Endothelial cell of umbilical vein (primary cell): ENCODE data around the gene BABAM2. TPM values are rescaled to one million over a fixed set of nuclear protein-coding genes. Genes with fewer than 3 reads are reported as not detected.

ENCODE experiments used
- BruUV-seq: library from RNA; stranded (reverse); fragments of 400-500 nt; replicated peaks from 2 replicates; lab custom pipeline; 2021; lab: Mats Ljungman, UMichigan
- CTCF ChIA-PET: fragments of 300-600, 350-600 bp; sonication (Branson Sonifier 250); formaldehyde crosslinking; loops from one replicate; lab custom pipeline; 2021; ENCODE audit warnings: antibody characterized with exemption, inconsistent platforms; lab: Charles Lee
- POLR2A ChIA-PET: fragments of 300-600, 350-600 bp; sonication (Branson Sonifier 250); formaldehyde crosslinking; loops from one replicate; lab custom pipeline; 2021; ENCODE audit warnings: antibody characterized with exemption, inconsistent platforms; lab: Charles Lee
- DNase-seq: peaks from one replicate; pipeline ENCODE4 v3.0.0-alpha.2; 2011; ENCODE audit warnings: low read depth, low spot score
- FAIRE-seq: peaks from 2 replicates; lab custom pipeline; 2011; peaks lifted over from hg19 to GRCh38; lab: Jason Lieb, UNC
- H2AFZ ChIP-seq: 2 replicates; pipeline ENCODE4 v1.6.0; 2012; ENCODE audit warnings: low read depth, low read length, control low read depth, inconsistent platforms
- H3K27ac ChIP-seq: 2 replicates; pipeline ENCODE4 v1.5.1; 2011; ENCODE audit warnings: low read depth, mild to moderate bottlenecking, control low read depth, low read length, moderate library complexity; ENCODE audit not compliant: insufficient read depth
- H3K27me3 ChIP-seq, 2 experiments: 2 replicates each; pipeline versions ENCODE4 v1.6.0 to v1.6.1; 2011; ENCODE audit warnings: low read length in 2 of 2, mixed read lengths in 1 of 2; ENCODE audit not compliant: control insufficient read depth in 2 of 2, insufficient read depth in 2 of 2
- H3K36me3 ChIP-seq, 2 experiments: 2 replicates in 1 of 2; 3 replicates in 1 of 2; pipeline ENCODE4 v1.5.1; 2011; ENCODE audit warnings: low read length in 2 of 2, mild to moderate bottlenecking in 1 of 2, moderate library complexity in 1 of 2; ENCODE audit not compliant: control insufficient read depth in 2 of 2, insufficient read depth in 2 of 2; ENCODE audit errors: extremely low read depth in 1 of 2
- H3K4me1 ChIP-seq: 3 replicates; pipeline ENCODE4 v1.5.1; 2011; ENCODE audit warnings: mild to moderate bottlenecking, low read length; ENCODE audit not compliant: control insufficient read depth, insufficient read depth; ENCODE audit errors: extremely low read depth
- H3K4me2 ChIP-seq: 2 replicates; pipeline ENCODE4 v1.6.1; 2011; ENCODE audit warnings: low read length, control low read depth, mixed read lengths; ENCODE audit not compliant: insufficient read depth
- H3K4me3 ChIP-seq, 3 experiments: fragments of 200-600 bp in 1 of 3; sonication (generic), shearing (Covaris generic) in 1 of 3; replicated peaks in 1 of 3; 2 replicates each; pipeline ENCODE4 v1.5.1; 2011 to 2016; ENCODE audit warnings: control low read depth in 3 of 3, low read length in 3 of 3, mild to moderate bottlenecking in 2 of 3, inconsistent platforms in 1 of 3, low read depth in 1 of 3, moderate library complexity in 1 of 3; ENCODE audit not compliant: insufficient read depth in 1 of 3
- H3K79me2 ChIP-seq: 2 replicates; pipeline ENCODE4 v1.6.0; 2012; ENCODE audit warnings: low read length, inconsistent platforms; ENCODE audit not compliant: control insufficient read depth, insufficient read depth
- H3K9ac ChIP-seq: replicated peaks from 2 replicates; pipeline ENCODE3; 2011; ENCODE audit warnings: low read length, control low read depth; ENCODE audit not compliant: insufficient read depth; ENCODE audit errors: extremely low read depth
- H3K9me1 ChIP-seq: replicated peaks from 3 replicates; pipeline ENCODE4 v1.6.0; 2011; ENCODE audit warnings: mild to moderate bottlenecking, low read length; ENCODE audit not compliant: control insufficient read depth, insufficient read depth; ENCODE audit errors: extremely low read depth
- H3K9me3 ChIP-seq: replicated peaks from 2 replicates; pipeline ENCODE4 v1.5.1; 2012; ENCODE audit warnings: low read length, inconsistent platforms; ENCODE audit not compliant: control insufficient read depth, insufficient read depth
- H4K20me1 ChIP-seq: replicated peaks from 2 replicates; pipeline ENCODE3; 2011; ENCODE audit warnings: mild to moderate bottlenecking, low read length; ENCODE audit not compliant: control insufficient read depth, insufficient read depth; ENCODE audit errors: extremely low read depth
- EZH2 ChIP-seq: IDR thresholded peaks from 2 replicates; pipeline ENCODE4 v1.6.1; 2012; ENCODE audit warnings: borderline replicate concordance, low read depth, mild to moderate bottlenecking, moderate library complexity, low read length, inconsistent platforms; ENCODE audit not compliant: severe bottlenecking
- FOS ChIP-seq: IDR thresholded peaks from 2 replicates; pipeline ENCODE4 v1.6.1; 2011; ENCODE audit warnings: mild to moderate bottlenecking, low read length, moderate library complexity, borderline replicate concordance; ENCODE audit not compliant: insufficient read depth
- GATA2 ChIP-seq: IDR thresholded peaks from 2 replicates; pipeline ENCODE4 v1.7.0; 2011; ENCODE audit warnings: low read depth, mild to moderate bottlenecking, moderate library complexity, mixed read lengths, low read length; ENCODE audit not compliant: insufficient read length, insufficient read depth
- JUN ChIP-seq: IDR thresholded peaks from 2 replicates; pipeline ENCODE4 v1.6.1; 2011; ENCODE audit warnings: borderline replicate concordance, low read depth; ENCODE audit not compliant: insufficient read length, insufficient read depth
- MYC ChIP-seq: IDR thresholded peaks from one replicate; pipeline ENCODE4 v1.6.1; 2011; ENCODE audit warnings: mild to moderate bottlenecking, low read depth, low read length
- POLR2A ChIP-seq: IDR thresholded peaks from 2 replicates; pipeline ENCODE4 v1.6.1; 2012; ENCODE audit warnings: low read depth, mild to moderate bottlenecking, control low read depth, low read length
- POLR2AphosphoS5 ChIP-seq: IDR thresholded peaks from 2 replicates; pipeline ENCODE4 v1.6.1; 2012; ENCODE audit warnings: low read depth, mild to moderate bottlenecking, control low read depth, low read length, moderate library complexity; ENCODE audit not compliant: insufficient read depth
- dilution Hi-C: fragments of 300-500 bp; cut with MboI; formaldehyde crosslinking; loops from one replicate; pipeline ENCODE4 v1.15.0; 2019; ENCODE audit warnings: low sequenced_read_pairs; ENCODE audit not compliant: extremely low pct_ligation_motif_present
- intact Hi-C: fragments of 100-400 bp; cut with micrococcal nuclease; formaldehyde crosslinking; loops from one replicate; pipeline ENCODE4 v1.10.0; 2022
- polyA plus RNA-seq, 4 experiments: library from polyadenylated mRNA; depleted of rRNA in 3 of 4; stranded (reverse) in 3 of 4; unstranded in 1 of 4; fragments of >200 nt; gene quantifications; 2 replicates each; pipeline versions ENCODE4 v1.2.1 to v1.2.3, GENCODE V29; 2011 to 2012; ENCODE audit warnings: missing spikeins in 1 of 4
- total RNA-seq: library from RNA; stranded (reverse); gene quantifications from 2 replicates; pipeline ENCODE4 v1.2.3, GENCODE V29; 2021
- TF ChIP-seq, protein P1 (sequence below), 2 donors: IDR thresholded peaks; 1 replicate in 1 of 2; 2 replicates in 1 of 2; pipeline ENCODE4 v1.5.1; 2011; ENCODE audit warnings: low read length in 2 of 2, mild to moderate bottlenecking in 2 of 2, moderate library complexity in 2 of 2, control low read depth in 1 of 2, inconsistent platforms in 1 of 2, low read depth in 1 of 2; ENCODE audit not compliant: insufficient read depth in 1 of 2; ENCODE audit errors: extremely low read depth in 1 of 2
- TF ChIP-seq, protein P2 (sequence below): IDR thresholded peaks from 2 replicates; pipeline ENCODE4 v1.6.1; 2011; ENCODE audit not compliant: insufficient read depth, insufficient read length

Gene BABAM2
- total and polyA plus RNA-seq, 2 donors (not counting 3 experiments of a cell fraction or from before 2014, with no cell fraction given), result 19.9 to 27.6 TPM

DNA sequence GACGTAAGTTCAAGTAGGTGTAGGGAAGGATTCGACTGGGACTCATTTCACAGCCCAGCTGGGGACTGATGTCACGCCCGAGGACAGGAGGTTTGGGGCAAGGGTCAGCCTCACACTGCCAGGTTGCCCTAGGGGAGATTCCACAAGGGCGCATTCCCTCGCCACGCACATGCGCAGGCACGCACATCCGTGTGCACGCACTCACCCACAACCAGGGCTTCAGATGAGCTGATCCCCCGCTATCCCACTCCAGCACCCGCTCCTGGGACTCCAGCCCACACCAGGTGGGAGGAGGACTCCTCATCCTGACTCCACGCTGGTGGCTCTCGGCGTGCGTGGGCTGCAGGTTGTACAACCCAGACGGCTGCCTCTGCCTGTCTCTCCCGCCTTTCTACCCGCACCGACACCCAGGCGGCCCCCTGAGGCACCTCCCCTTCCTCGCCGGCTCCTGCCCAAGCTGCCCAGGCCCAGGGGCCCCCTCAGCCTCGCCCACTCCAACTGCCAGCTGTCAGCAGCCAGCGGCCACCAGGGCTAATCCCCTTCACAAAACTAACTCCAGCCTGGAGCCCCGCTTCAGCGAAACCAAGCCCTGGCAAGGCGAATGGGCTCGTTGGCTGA is 454.3 kb downstream of the BABAM2 start:
- POLR2A ChIA-PET, result no interaction called here
- CTCF ChIA-PET, result no interaction called here
- FAIRE-seq (no peak), DNase-seq (no peak)
- Histone ChIP-seq H3K27ac (no peak overlapping the region), H3K27me3 (no peaks in the 10 kb centered on the region), H2AFZ (no peak overlapping the region), H3K4me1 (peaks cover 18% of the 10 kb centered on the region), H3K9ac (no peak overlapping the region), H3K36me3 (no peaks in the 10 kb centered on the region), H3K4me3 (no peak overlapping the region), H3K4me2 (no peak overlapping the region), H3K9me3 (no peaks in the 10 kb centered on the region), H4K20me1 (no peaks in the 10 kb centered on the region), H3K9me1 (no peaks in the 10 kb centered on the region), H3K79me2 (no peaks in the 10 kb centered on the region)
- dilution Hi-C loops (no loop called here), intact Hi-C loops (no loop called here)
- BruUV-seq, result no TSS peak
- TF ChIP-seq EZH2 (no peak), POLR2AphosphoS5 (no peak), FOS (no peak), GATA2 (no peak), MYC (no peak), JUN (no peak), POLR2A (no peak)
- TF ChIP-seq, protein P1, sequence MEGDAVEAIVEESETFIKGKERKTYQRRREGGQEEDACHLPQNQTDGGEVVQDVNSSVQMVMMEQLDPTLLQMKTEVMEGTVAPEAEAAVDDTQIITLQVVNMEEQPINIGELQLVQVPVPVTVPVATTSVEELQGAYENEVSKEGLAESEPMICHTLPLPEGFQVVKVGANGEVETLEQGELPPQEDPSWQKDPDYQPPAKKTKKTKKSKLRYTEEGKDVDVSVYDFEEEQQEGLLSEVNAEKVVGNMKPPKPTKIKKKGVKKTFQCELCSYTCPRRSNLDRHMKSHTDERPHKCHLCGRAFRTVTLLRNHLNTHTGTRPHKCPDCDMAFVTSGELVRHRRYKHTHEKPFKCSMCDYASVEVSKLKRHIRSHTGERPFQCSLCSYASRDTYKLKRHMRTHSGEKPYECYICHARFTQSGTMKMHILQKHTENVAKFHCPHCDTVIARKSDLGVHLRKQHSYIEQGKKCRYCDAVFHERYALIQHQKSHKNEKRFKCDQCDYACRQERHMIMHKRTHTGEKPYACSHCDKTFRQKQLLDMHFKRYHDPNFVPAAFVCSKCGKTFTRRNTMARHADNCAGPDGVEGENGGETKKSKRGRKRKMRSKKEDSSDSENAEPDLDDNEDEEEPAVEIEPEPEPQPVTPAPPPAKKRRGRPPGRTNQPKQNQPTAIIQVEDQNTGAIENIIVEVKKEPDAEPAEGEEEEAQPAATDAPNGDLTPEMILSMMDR (IDR thresholded peaks at IDR 0.05; ENCODE audit: extremely low read depth in 1 of 2, insufficient read depth in 1 of 2, low read depth in 1 of 2, low read length in 2 of 2), result no peak
- TF ChIP-seq, protein P2, sequence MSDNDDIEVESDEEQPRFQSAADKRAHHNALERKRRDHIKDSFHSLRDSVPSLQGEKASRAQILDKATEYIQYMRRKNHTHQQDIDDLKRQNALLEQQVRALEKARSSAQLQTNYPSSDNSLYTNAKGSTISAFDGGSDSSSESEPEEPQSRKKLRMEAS, result no peak
